ENCODE results near the gene EFNA2.

EFNA2 gene

DNA sequence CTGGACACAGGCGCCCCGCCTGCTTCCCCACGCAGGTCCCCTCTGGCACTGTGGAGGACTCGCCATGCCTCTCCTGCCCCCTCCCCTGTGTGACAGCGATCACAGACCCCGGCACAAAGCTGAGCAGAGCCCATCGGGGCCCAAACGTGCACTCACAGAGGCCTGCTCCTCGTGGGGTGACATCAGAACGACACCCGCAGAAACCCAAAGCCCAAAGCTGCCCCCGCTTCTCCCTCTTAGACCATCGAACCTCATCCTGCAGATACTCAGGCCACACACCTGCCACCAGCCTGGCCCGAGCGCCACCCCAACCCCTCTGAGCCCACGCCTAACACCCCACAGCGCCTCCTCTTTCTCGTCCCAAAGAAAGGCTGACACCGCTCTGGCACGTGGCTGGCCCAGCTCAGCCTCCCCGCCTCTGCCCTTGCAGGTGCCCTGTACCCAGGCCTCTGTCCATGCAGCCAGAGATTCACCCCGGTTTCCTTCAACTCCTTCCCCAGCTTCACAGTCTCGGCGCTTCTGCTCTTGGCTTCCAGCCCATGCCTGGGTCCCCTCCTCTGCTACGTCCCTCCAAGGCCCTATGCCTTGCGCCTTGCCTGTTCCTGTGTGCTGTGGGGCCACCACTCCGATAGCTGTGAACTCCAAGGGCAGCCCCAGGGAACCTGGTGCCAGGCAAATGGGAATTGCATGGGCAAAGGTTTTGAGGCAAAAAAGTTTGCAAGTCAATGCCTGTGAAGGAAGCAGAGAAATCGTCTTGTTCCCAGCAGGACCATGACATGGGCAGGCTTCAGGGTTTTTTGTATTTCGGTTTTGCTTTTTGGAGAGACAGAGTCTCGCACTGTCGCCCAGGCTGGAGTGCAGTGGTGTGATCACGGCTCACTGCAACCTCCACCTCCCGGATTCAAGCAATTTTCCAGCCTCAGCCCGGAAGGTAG is 47.0 kb upstream of the EFNA2 start:
- H3K27ac ChIP-seq: peak overlapping the region; percentile 98 to 99
- TF ChIP-seq, protein P1, sequence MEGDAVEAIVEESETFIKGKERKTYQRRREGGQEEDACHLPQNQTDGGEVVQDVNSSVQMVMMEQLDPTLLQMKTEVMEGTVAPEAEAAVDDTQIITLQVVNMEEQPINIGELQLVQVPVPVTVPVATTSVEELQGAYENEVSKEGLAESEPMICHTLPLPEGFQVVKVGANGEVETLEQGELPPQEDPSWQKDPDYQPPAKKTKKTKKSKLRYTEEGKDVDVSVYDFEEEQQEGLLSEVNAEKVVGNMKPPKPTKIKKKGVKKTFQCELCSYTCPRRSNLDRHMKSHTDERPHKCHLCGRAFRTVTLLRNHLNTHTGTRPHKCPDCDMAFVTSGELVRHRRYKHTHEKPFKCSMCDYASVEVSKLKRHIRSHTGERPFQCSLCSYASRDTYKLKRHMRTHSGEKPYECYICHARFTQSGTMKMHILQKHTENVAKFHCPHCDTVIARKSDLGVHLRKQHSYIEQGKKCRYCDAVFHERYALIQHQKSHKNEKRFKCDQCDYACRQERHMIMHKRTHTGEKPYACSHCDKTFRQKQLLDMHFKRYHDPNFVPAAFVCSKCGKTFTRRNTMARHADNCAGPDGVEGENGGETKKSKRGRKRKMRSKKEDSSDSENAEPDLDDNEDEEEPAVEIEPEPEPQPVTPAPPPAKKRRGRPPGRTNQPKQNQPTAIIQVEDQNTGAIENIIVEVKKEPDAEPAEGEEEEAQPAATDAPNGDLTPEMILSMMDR (IDR thresholded peaks at IDR 0.05): no peak
- peaks cover 11 to 62% (median 53%) of the 10 kb centered on the region in 4 donors for H3K4me1 ChIP-seq
- intact Hi-C loops (cut with DNase I; ENCODE audit: low total_unique reads): loop anchor here (5.0 kb wide), 1 partner anchor 254 kb away; the partner anchor contains the start of genes PCSK4 and REEP6
- DNase-seq: no peak
- peak overlapping the region; percentile 50 to 67 for H3K4me3 ChIP-seq
- H3K9me3 ChIP-seq: no peaks in the 10 kb centered on the region
- no peaks in the 10 kb centered on the region for H3K36me3 ChIP-seq
- H3K27me3 ChIP-seq: peaks cover 0 to 11% of the 10 kb centered on the region in 2 donors

DNA sequence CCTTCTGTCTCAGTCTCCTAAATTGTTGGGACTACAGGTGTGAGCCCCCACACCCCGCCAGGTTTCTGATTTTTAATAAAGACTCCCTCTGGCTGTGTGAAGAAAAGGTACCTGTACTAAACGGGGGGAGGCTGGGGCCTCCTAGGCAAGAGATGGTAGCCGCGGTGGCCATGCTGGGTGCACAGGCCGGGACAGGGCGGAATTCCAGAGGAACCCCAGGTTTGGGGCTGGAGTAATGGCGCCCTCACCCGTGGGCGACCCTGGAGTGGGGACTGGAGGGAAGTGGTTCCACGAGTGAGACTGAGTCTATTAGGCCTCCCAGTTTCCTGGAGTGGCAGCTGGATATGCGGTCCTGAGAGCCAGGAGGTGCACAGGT is 46.3 kb upstream of the EFNA2 start:
- peaks cover 11 to 70% (median 61%) of the 10 kb centered on the region in 4 donors for H3K4me1 ChIP-seq
- no peak for DNase-seq

DNA sequence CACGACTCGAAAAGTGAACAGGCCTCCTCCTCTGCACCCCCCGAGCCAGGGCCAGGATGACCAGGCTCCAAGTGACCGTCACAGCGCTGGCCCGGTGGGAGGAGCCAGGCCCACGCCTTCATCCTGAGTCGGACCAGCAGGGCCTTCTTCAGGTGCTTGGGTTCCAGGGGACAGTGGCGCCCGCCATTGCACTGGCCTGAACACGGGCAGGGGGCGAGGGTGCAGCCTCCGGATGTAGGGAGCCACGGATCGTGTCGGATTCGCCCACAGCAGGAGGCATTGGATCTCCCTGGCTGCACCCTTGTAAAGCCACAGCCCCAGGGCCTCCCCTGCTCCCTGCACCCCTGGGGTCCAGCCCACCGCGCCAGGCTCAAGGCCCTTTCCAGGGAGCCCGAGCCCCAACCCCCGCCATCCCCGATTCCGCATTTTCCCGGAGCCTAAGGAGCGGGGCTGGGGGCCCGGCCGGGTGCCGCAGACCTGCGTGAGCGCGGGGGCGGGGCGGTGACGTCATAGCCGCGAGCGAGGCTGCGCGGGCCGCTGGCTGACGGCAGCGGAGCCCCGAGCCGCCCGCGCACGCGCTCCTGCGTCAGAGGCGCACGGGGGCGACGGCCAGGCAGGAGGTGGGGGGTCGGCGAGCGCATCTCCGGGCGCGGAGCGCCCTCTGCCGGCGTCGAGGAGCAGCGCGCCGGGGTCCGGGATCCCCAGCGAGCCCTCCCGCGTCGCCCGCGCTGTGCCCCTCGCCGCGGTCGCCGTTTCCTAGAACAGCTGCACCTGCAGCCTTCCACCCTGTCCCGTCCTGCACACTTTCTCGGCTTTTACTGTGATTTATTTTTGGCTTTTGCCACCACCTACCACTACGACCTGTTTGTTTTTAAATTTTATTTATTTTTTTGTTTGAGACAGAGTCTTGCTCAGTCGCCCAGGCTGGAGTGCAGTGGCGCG is 45.6 kb upstream of the EFNA2 start:
- TF ChIP-seq, protein P1 (IDR thresholded peaks at IDR 0.05): peak; percentile 85 to 97
- H3K36me3 ChIP-seq: peaks cover 0 to 4% (median 0%) of the 10 kb centered on the region in 3 donors
- DNase-seq: peak; percentile 81 to 93
- H3K27me3 ChIP-seq: peaks cover 0 to 11% of the 10 kb centered on the region in 2 donors
- H3K4me3 ChIP-seq: peak overlapping the region; percentile 27 to 45
- H3K27ac ChIP-seq: peak overlapping the region; percentile 98 to 99
- peaks cover 12 to 76% (median 67%) of the 10 kb centered on the region in 4 donors for H3K4me1 ChIP-seq
- H3K9me3 ChIP-seq: no peaks in the 10 kb centered on the region
- intact Hi-C loops (cut with DNase I; ENCODE audit: low total_unique reads): loop anchor here (1.0 to 5.0 kb wide), 3 partner anchors 127 to 252 kb away; partner anchors contain the start of genes GPX4, PCSK4 and REEP6

More for the DNA sequence above, 46.3 kb upstream of the EFNA2 start:
- intact Hi-C loops (cut with DNase I; ENCODE audit: low total_unique reads): loop anchor here (5.0 kb wide), 1 partner anchor 253 kb away; the partner anchor contains the start of genes PCSK4 and REEP6
- Histone ChIP-seq H3K4me3 (no peak overlapping the region), H3K27ac (peak overlapping the region; percentile 98 to 99), H3K27me3 (peaks cover 0 to 11% of the 10 kb centered on the region in 2 donors), H3K36me3 (peaks cover 0 to 4% (median 0%) of the 10 kb centered on the region in 3 donors), H3K9me3 (no peaks in the 10 kb centered on the region)
- TF ChIP-seq, protein P1 (IDR thresholded peaks at IDR 0.05): no peak

DNA sequence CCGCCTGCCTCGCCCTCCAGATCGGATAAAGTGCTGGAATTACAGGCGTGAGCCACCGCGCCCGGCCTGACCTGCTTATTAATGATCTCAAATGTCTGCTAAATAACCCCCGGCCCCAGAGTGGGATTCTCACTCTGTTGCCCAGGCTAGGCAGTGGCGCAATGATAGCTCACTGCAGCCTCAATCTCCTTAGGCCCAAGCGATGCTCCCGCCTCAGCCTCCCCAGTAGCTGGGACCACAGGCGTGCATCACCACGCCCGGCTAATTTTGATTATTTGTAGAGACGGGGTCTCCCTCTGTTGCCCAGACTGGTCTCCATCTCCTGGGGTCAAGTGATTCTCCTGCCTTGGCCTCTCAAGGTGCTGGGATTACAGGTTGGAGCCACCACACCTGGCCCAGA is 44.7 kb upstream of the EFNA2 start:
- intact Hi-C loops (cut with DNase I; ENCODE audit: low total_unique reads): loop anchor here (1.0 to 2.0 kb wide), 2 partner anchors 128 to 138 kb away; partner anchors contain the start of gene GPX4
- no peak for DNase-seq
- TF ChIP-seq, protein P1 (IDR thresholded peaks at IDR 0.05): no peak
- Histone ChIP-seq H3K4me3 (peak overlapping the region; percentile 76 to 84), H3K27me3 (peaks cover 0 to 11% of the 10 kb centered on the region in 2 donors), H3K27ac (peak overlapping the region; percentile 98 to 99), H3K4me1 (peaks cover 15 to 85% (median 76%) of the 10 kb centered on the region in 4 donors), H3K36me3 (peaks cover 0 to 4% (median 0%) of the 10 kb centered on the region in 3 donors), H3K9me3 (no peaks in the 10 kb centered on the region)
